Ovary (tissue), 9 donors: ENCODE measurements around the gene ANKMY1. TPM values are rescaled to one million over a fixed set of nuclear protein-coding genes. Genes with fewer than 3 reads are reported as not detected.
A peak's percentile ranks its signal among the peaks of the same experiment; 100 is the strongest.

Experiments used
- DNase-seq, 5 donors: peaks; one replicate each; pipeline ENCODE4 v3.0.0-alpha.2; 2019 to 2020
- H3K27ac ChIP-seq, 2 donors: fragments of 200-600 bp; one replicate each; pipeline versions ENCODE4 v1.5.1 to v1.8.0; 2019 to 2022
- H3K27me3 ChIP-seq: fragments of 200-600 bp; one replicate; pipeline ENCODE4 v1.8.0; 2022
- H3K36me3 ChIP-seq: fragments of 200-600 bp; sonication (generic); one replicate; pipeline ENCODE4 v1.5.1; 2019
- H3K4me1 ChIP-seq: one replicate; pipeline ENCODE4 v1.8.1; 2013; ENCODE audit warnings: mild to moderate bottlenecking, moderate library complexity; ENCODE audit not compliant: insufficient read depth
- H3K4me3 ChIP-seq: fragments of 200-600 bp; sonication (generic); one replicate; pipeline ENCODE4 v1.5.1; 2017
- H3K9me3 ChIP-seq, 2 donors: fragments of 200-600 bp in 1 of 2; sonication (generic) in 1 of 2; one replicate each; pipeline versions ENCODE4 v1.5.1 to v1.8.1; 2013 to 2019; ENCODE audit warnings: mild to moderate bottlenecking in 1 of 2, moderate library complexity in 1 of 2
- CTCF ChIP-seq, 3 donors: fragments of 450-650 bp in 2 of 3; fragments of 200-600 bp in 1 of 3; IDR thresholded peaks; one replicate each; pipeline versions ENCODE4 v1.5.1 to v1.8.0; 2016 to 2022; ENCODE audit warnings: antibody characterized with exemption in 3 of 3, mild to moderate bottlenecking in 1 of 3
- EP300 ChIP-seq: sonication (generic); formaldehyde crosslinking; IDR thresholded peaks from one replicate; pipeline ENCODE4 v1.6.1; 2017; ENCODE audit warnings: antibody characterized with exemption
- POLR2A ChIP-seq: fragments of 450-650 bp; IDR thresholded peaks from one replicate; pipeline ENCODE4 v1.6.1; 2017; ENCODE audit warnings: antibody characterized with exemption, mild to moderate bottlenecking, moderate library complexity
- WGBS, 3 donors: extraction: QIAGEN DNeasy Blood & Tissue Kit in 1 of 3; methylation state at CpG; one replicate each; pipeline versions ENCODE4 v1.1.5 to v1.1.7; 2013 to 2017; 5-methylcytosine and 5-hydroxymethylcytosine counted together
- intact Hi-C, 4 donors: fragments of 100-400 bp; cut with DNase I; formaldehyde crosslinking; loops; one replicate each; pipeline versions ENCODE4 v1.11.0 to v1.15.1; 2022 to 2023
- polyA plus RNA-seq, 2 donors: library from polyadenylated mRNA; stranded (reverse); fragments of 200-250 nt in 1 of 2; fragments of 350-450 nt in 1 of 2; fragmentation: Illumina TruSeq in 1 of 2; extraction: RNeasy Lipid Tissue Mini Kit (QIAGEN cat#74804) in 1 of 2; gene quantifications; one replicate each; pipeline ENCODE4 v1.2.3, GENCODE V29; 2013 to 2014
- total RNA-seq, 7 donors: library from RNA; depleted of rRNA in 2 of 7; stranded (reverse); fragments of >200 nt in 2 of 7; fragmentation: NEBNext Ultra II Directional in 3 of 7; extraction: Animal tissue kit (Norgen Biotek cat#: 25700) in 3 of 7; gene quantifications; one replicate each; pipeline versions ENCODE4 v1.1.0 to v1.2.4, GENCODE V29; 2016 to 2023
- donor health status: DM: no; HTN: no; CAD: no; lungs with moderate emphysema.
- donor health status: DM: no; HTN: no; CAD: no.
- donor health status: Bipolar disorder and iron deficiency.
- donor health status: DM: yes; HTN: yes; CAD: no.
- donor health status: DM: no; HTN: no; CAD: no.
- donor health status: DM: yes; HTN: yes; CAD: no.

Gene ANKMY1
- total and polyA plus RNA-seq, 9 donors, result 11.5 to 24.2 (median 19.0) TPM

- peak; percentile 68 to 83 (median 77) for DNase-seq
- 26 to 35% (median 35%) methylated on average over 10 to 11 of the region's 11 CpGs for WGBS, 3 donors
- H3K27ac ChIP-seq, result no peak overlapping the region
Observed at GRCh38 chr2:240604291-240604938, 46.6 kb upstream of the ANKMY1 start.

GRCh38 chr2:240603846-240604245, 46.1 kb upstream of the ANKMY1 start:
- intact Hi-C loops, result no loop called here
- no peaks in the 10 kb centered on the region for H3K4me1 ChIP-seq
- TF ChIP-seq EP300, result no peak
- TF ChIP-seq POLR2A, result no peak
- TF ChIP-seq CTCF (IDR thresholded peaks at IDR 0.05), result no peak
- H3K36me3 ChIP-seq, result no peaks in the 10 kb centered on the region
- no peaks in the 10 kb centered on the region for H3K9me3 ChIP-seq
- peak in 3 of 5 donors; percentile 12 to 30 (median 17) for DNase-seq
- no peak overlapping the region for H3K4me3 ChIP-seq
- no peak overlapping the region for H3K27ac ChIP-seq
- H3K27me3 ChIP-seq, result no peaks in the 10 kb centered on the region
- 80 to 86% (median 81%) methylated on average over 10 of the region's 10 CpGs for WGBS, 3 donors

More at GRCh38 chr2:240604291-240604938, 46.6 kb upstream of the ANKMY1 start:
- H3K4me3 ChIP-seq, result no peak overlapping the region
- no peaks in the 10 kb centered on the region for H3K36me3 ChIP-seq
- no peaks in the 10 kb centered on the region for H3K27me3 ChIP-seq
- no peaks in the 10 kb centered on the region for H3K9me3 ChIP-seq
- no peaks in the 10 kb centered on the region for H3K4me1 ChIP-seq
- intact Hi-C loops, result no loop called here
- peak in 2 of 3 donors; percentile 25 to 32 for TF ChIP-seq CTCF (IDR thresholded peaks at IDR 0.05)
- TF ChIP-seq EP300, result no peak

- no peaks in the 10 kb centered on the region for H3K36me3 ChIP-seq
- intact Hi-C loops, result no loop called here
- H3K9me3 ChIP-seq, result no peaks in the 10 kb centered on the region
- peak in 3 of 5 donors; percentile 11 to 33 (median 12) for DNase-seq
- H3K4me1 ChIP-seq, result no peaks in the 10 kb centered on the region
- H3K4me3 ChIP-seq, result no peak overlapping the region
- no peaks in the 10 kb centered on the region for H3K27me3 ChIP-seq
- TF ChIP-seq POLR2A (no peak), CTCF (IDR thresholded peaks at IDR 0.05) (no peak), EP300 (no peak)
- no peak overlapping the region for H3K27ac ChIP-seq
- WGBS, 3 donors, result 86 to 92% (median 89%) methylated on average over 22 of the region's 22 CpGs
Observed at GRCh38 chr2:240603081-240603835, 45.5 kb upstream of the ANKMY1 start.

- Histone ChIP-seq H3K4me3 (no peak overlapping the region), H3K27ac (no peak overlapping the region), H3K9me3 (no peaks in the 10 kb centered on the region), H3K27me3 (no peaks in the 10 kb centered on the region), H3K36me3 (no peaks in the 10 kb centered on the region), H3K4me1 (no peaks in the 10 kb centered on the region)
- intact Hi-C loops, result no loop called here
- WGBS, 3 donors, result 89 to 90% (median 90%) methylated on average over 32 of the region's 32 CpGs
- peak in 3 of 5 donors; percentile 13 to 33 (median 14) for DNase-seq
- TF ChIP-seq POLR2A (no peak), EP300 (no peak), CTCF (IDR thresholded peaks at IDR 0.05) (no peak)
Observed at GRCh38 chr2:240602266-240603050, 44.7 kb upstream of the ANKMY1 start.
